Activated CD8-positive, alpha-beta memory T cell treated with anti-CD3 and anti-CD28 coated beads, Interleukin-2, amount 10 ng/mL, durations not matched to agents 7 days and 5 days (primary cell): ENCODE measurements around the gene ACOX2. TPM values are rescaled to one million over a fixed set of nuclear protein-coding genes. Genes with fewer than 3 reads are reported as not detected.

Experiments used
- ATAC-seq: fragments of 150-1000 bp; cut with Tn5 transposase; one replicate; pipeline ENCODE4 v1.10.0; 2021; ENCODE audit warnings: moderate library complexity
- CTCF ChIA-PET: fragments of 350-600 bp; sonication (Branson Sonifier 250); formaldehyde crosslinking; loops from one replicate; lab custom pipeline; 2021; ENCODE audit warnings: antibody characterized with exemption; lab: Charles Lee
- DNase-seq: peaks from one replicate; pipeline ENCODE4 v3.0.0-alpha.2; 2020
- H3K27ac Mint-ChIP-seq: one replicate; pipeline ENCODE4 v1.8.0; 2021; ENCODE audit warnings: mild to moderate bottlenecking, mixed read lengths
- H3K27me3 Mint-ChIP-seq: one replicate; pipeline ENCODE4 v1.8.0; 2021; ENCODE audit warnings: mixed read lengths
- H3K36me3 Mint-ChIP-seq: one replicate; pipeline ENCODE4 v1.8.0; 2021; ENCODE audit warnings: mild to moderate bottlenecking, mixed read lengths
- H3K4me1 Mint-ChIP-seq: one replicate; pipeline ENCODE4 v1.8.0; 2021; ENCODE audit warnings: mixed read lengths
- H3K4me3 Mint-ChIP-seq: one replicate; pipeline ENCODE4 v1.8.0; 2021; ENCODE audit warnings: mild to moderate bottlenecking, moderate library complexity, mixed read lengths
- H3K9me3 Mint-ChIP-seq: one replicate; pipeline ENCODE4 v1.8.0; 2022; ENCODE audit warnings: low read depth, mixed read lengths
- total RNA-seq, 2 experiments: library from RNA; stranded (reverse); gene quantifications; one replicate each; pipeline ENCODE4 v1.2.3, GENCODE V29; 2021

Gene ACOX2
- total RNA-seq, 2 experiments from 2014 or later = not detected

GRCh38 chr3:58482917-58483636, 53.9 kb downstream of the ACOX2 start:
- Mint-ChIP-seq H3K4me3 (no peak overlapping the region), H3K4me1 (peaks cover 3% of the 10 kb centered on the region), H3K36me3 (no peaks in the 10 kb centered on the region), H3K27me3 (peaks cover 50% of the 10 kb centered on the region), H3K9me3 (peaks cover 7% of the 10 kb centered on the region), H3K27ac (no peak overlapping the region)
- DNase-seq (no peak), ATAC-seq (peak; percentile 72)
- CTCF ChIA-PET = interaction anchor here (0.6 to 2.4 kb wide), 7 partner anchors 9 to 176 kb away, joined by 3 to 10 read pairs (median 5); partner anchors contain the start of genes HTD2 and KCTD6

- peaks cover 7% of the 10 kb centered on the region for H3K9me3 Mint-ChIP-seq
- peaks cover 4% of the 10 kb centered on the region for H3K4me1 Mint-ChIP-seq
- H3K4me3 Mint-ChIP-seq = no peak overlapping the region
- CTCF ChIA-PET = interaction anchor here (0.6 to 1.6 kb wide), 3 partner anchors 8 to 88 kb away, joined by 3 to 6 read pairs (median 4); partner anchors contain the start of gene KCTD6
- no peak overlapping the region for H3K27ac Mint-ChIP-seq
- peaks cover 32% of the 10 kb centered on the region for H3K27me3 Mint-ChIP-seq
- H3K36me3 Mint-ChIP-seq = no peaks in the 10 kb centered on the region
- ATAC-seq (no peak), DNase-seq (no peak)
Observed at GRCh38 chr3:58480309-58480708, 56.7 kb downstream of the ACOX2 start.

GRCh38 chr3:58478781-58479180, 58.2 kb downstream of the ACOX2 start:
- Mint-ChIP-seq H3K27ac (no peak overlapping the region), H3K9me3 (peaks cover 7% of the 10 kb centered on the region), H3K27me3 (peaks cover 22% of the 10 kb centered on the region), H3K36me3 (no peaks in the 10 kb centered on the region), H3K4me1 (peaks cover 18% of the 10 kb centered on the region), H3K4me3 (no peak overlapping the region)
- CTCF ChIA-PET = interaction anchor here (1.1 to 1.6 kb wide), 2 partner anchors 13 to 15 kb away, joined by 3 to 6 read pairs; partner anchors contain the start of gene KCTD6
- no peak for ATAC-seq
- DNase-seq = no peak

- ATAC-seq = no peak
- no peak overlapping the region for H3K4me3 Mint-ChIP-seq
- peaks cover 44% of the 10 kb centered on the region for H3K4me1 Mint-ChIP-seq
- no peak for DNase-seq
- CTCF ChIA-PET = interaction anchor here (1.2 to 8.0 kb wide), 3 partner anchors 11 to 18 kb away, joined by 3 to 72 read pairs (median 4); partner anchors contain the start of gene KCTD6
- H3K27me3 Mint-ChIP-seq = peaks cover 17% of the 10 kb centered on the region
- H3K36me3 Mint-ChIP-seq = peaks cover 4% of the 10 kb centered on the region
- no peaks in the 10 kb centered on the region for H3K9me3 Mint-ChIP-seq
- H3K27ac Mint-ChIP-seq = no peak overlapping the region
Observed at GRCh38 chr3:58474967-58475578, 61.9 kb downstream of the ACOX2 start.

GRCh38 chr3:58474348-58474911, 62.6 kb downstream of the ACOX2 start:
- CTCF ChIA-PET = interaction anchor here (0.5 to 8.0 kb wide), 5 partner anchors 13 to 237 kb away, joined by 3 to 72 read pairs (median 4); partner anchors contain the start of genes ABHD6, HTD2, KCTD6 and RPP14
- ATAC-seq (no peak), DNase-seq (no peak)
- Mint-ChIP-seq H3K4me3 (no peak overlapping the region), H3K36me3 (peaks cover 4% of the 10 kb centered on the region), H3K9me3 (no peaks in the 10 kb centered on the region), H3K27ac (no peak overlapping the region), H3K4me1 (peaks cover 47% of the 10 kb centered on the region), H3K27me3 (peaks cover 20% of the 10 kb centered on the region)

GRCh38 chr3:58473275-58473674, 63.7 kb downstream of the ACOX2 start:
- H3K4me1 Mint-ChIP-seq = peaks cover 52% of the 10 kb centered on the region
- ATAC-seq (no peak), DNase-seq (no peak)
- no peak overlapping the region for H3K4me3 Mint-ChIP-seq
- CTCF ChIA-PET = interaction anchor here (1.7 to 8.0 kb wide), 5 partner anchors 10 to 166 kb away, joined by 3 to 72 read pairs (median 12); partner anchors contain the start of genes HTD2, KCTD6, PDHB and RPP14
- H3K27ac Mint-ChIP-seq = no peak overlapping the region
- H3K36me3 Mint-ChIP-seq = peaks cover 4% of the 10 kb centered on the region
- peaks cover 16% of the 10 kb centered on the region for H3K27me3 Mint-ChIP-seq
- H3K9me3 Mint-ChIP-seq = no peaks in the 10 kb centered on the region

- Mint-ChIP-seq H3K4me3 (no peak overlapping the region), H3K27me3 (peaks cover 15% of the 10 kb centered on the region), H3K27ac (peak overlapping the region; percentile 83), H3K36me3 (peaks cover 4% of the 10 kb centered on the region), H3K4me1 (peaks cover 52% of the 10 kb centered on the region), H3K9me3 (no peaks in the 10 kb centered on the region)
- CTCF ChIA-PET = interaction anchor here (0.6 to 8.0 kb wide), 16 partner anchors 8 to 710 kb away, joined by 3 to 72 read pairs (median 4); partner anchors contain the start of genes HTD2, KCTD6, PDHB and RPP14
- ATAC-seq (peak; percentile 98), DNase-seq (peak; percentile 88)
Observed at GRCh38 chr3:58471025-58471887, 65.7 kb downstream of the ACOX2 start.

GRCh38 chr3:58470363-58471024, 66.5 kb downstream of the ACOX2 start:
- Mint-ChIP-seq H3K4me3 (no peak overlapping the region), H3K27me3 (peaks cover 18% of the 10 kb centered on the region), H3K9me3 (no peaks in the 10 kb centered on the region), H3K27ac (peak overlapping the region; percentile 83), H3K36me3 (peaks cover 4% of the 10 kb centered on the region), H3K4me1 (peaks cover 52% of the 10 kb centered on the region)
- CTCF ChIA-PET = interaction anchor here (0.6 to 8.0 kb wide), 13 partner anchors 9 to 709 kb away, joined by 3 to 72 read pairs (median 4); partner anchors contain the start of genes HTD2, KCTD6, PDHB and RPP14
- DNase-seq = no peak
- no peak for ATAC-seq

GRCh38 chr3:58469096-58469495, 67.9 kb downstream of the ACOX2 start:
- ATAC-seq (no peak), DNase-seq (no peak)
- Mint-ChIP-seq H3K4me3 (no peak overlapping the region), H3K9me3 (no peaks in the 10 kb centered on the region), H3K27ac (no peak overlapping the region), H3K4me1 (peaks cover 44% of the 10 kb centered on the region), H3K36me3 (peaks cover 4% of the 10 kb centered on the region), H3K27me3 (peaks cover 20% of the 10 kb centered on the region)
- CTCF ChIA-PET = interaction anchor here (0.7 to 8.0 kb wide), 4 partner anchors 8 to 291 kb away, joined by 3 to 72 read pairs (median 4); partner anchors contain the start of gene KCTD6

GRCh38 chr3:58466899-58467563, 70.0 kb downstream of the ACOX2 start:
- no peak overlapping the region for H3K27ac Mint-ChIP-seq
- H3K36me3 Mint-ChIP-seq = no peaks in the 10 kb centered on the region
- H3K4me3 Mint-ChIP-seq = no peak overlapping the region
- H3K27me3 Mint-ChIP-seq = peaks cover 11% of the 10 kb centered on the region
- DNase-seq (no peak), ATAC-seq (no peak)
- no peaks in the 10 kb centered on the region for H3K9me3 Mint-ChIP-seq
- CTCF ChIA-PET = interaction anchor here (1.1 to 2.4 kb wide), 2 partner anchors 25 to 160 kb away, joined by 3 to 13 read pairs; partner anchors contain the start of gene KCTD6
- peaks cover 42% of the 10 kb centered on the region for H3K4me1 Mint-ChIP-seq

- DNase-seq (no peak), ATAC-seq (no peak)
- H3K27me3 Mint-ChIP-seq = peaks cover 10% of the 10 kb centered on the region
- CTCF ChIA-PET = interaction anchor here (0.6 to 2.4 kb wide), 7 partner anchors 8 to 73 kb away, joined by 3 to 16 read pairs (median 3); partner anchors contain the start of gene KCTD6
- H3K27ac Mint-ChIP-seq = no peak overlapping the region
- H3K9me3 Mint-ChIP-seq = no peaks in the 10 kb centered on the region
- no peaks in the 10 kb centered on the region for H3K36me3 Mint-ChIP-seq
- peaks cover 21% of the 10 kb centered on the region for H3K4me1 Mint-ChIP-seq
- H3K4me3 Mint-ChIP-seq = no peak overlapping the region
Observed at GRCh38 chr3:58464866-58465265, 72.1 kb downstream of the ACOX2 start.
